Measurements from ENCODE around the gene MYOM1.

DNA sequence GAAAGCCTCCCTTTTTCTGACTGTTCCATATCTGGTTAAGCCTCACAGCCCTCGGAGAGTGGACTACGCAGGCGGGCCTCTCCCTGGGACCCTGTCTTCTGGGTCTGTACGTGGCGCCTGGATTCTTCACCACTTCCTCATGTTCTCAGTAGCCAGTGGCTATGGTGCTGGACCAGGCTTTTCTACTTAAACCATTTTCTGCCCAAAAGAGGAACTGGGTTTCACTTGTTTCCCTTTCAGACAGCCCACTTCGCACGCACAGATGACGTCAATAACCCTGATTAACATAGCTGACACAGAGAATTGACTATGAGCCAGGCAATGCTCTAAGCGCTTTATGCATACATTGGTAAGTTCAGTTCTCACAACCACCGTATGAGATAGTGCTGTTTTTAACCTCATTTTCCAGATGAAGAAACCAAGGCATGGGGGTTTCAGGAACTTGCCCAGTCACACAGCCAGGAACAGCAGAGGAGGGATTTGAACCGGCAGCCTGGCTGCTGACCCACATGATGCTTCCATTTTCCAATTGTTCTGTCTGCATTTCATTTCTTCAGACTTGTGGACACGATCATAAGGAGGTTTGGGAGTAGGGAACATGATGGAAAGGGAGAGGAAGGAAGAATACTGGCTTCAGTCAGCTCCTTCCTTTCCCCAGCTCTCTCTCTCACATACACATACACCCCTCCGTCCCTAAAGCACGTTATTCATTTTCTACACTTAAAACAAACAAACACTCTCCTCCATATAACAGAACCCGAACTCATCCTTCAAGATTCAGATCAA lies 41.7 kb downstream of the MYOM1 start:
- TF ChIP-seq, protein P1, sequence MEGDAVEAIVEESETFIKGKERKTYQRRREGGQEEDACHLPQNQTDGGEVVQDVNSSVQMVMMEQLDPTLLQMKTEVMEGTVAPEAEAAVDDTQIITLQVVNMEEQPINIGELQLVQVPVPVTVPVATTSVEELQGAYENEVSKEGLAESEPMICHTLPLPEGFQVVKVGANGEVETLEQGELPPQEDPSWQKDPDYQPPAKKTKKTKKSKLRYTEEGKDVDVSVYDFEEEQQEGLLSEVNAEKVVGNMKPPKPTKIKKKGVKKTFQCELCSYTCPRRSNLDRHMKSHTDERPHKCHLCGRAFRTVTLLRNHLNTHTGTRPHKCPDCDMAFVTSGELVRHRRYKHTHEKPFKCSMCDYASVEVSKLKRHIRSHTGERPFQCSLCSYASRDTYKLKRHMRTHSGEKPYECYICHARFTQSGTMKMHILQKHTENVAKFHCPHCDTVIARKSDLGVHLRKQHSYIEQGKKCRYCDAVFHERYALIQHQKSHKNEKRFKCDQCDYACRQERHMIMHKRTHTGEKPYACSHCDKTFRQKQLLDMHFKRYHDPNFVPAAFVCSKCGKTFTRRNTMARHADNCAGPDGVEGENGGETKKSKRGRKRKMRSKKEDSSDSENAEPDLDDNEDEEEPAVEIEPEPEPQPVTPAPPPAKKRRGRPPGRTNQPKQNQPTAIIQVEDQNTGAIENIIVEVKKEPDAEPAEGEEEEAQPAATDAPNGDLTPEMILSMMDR (IDR thresholded peaks at IDR 0.05; ENCODE audit: insufficient read depth, low read depth, low read length): no peak
- no peak for TF ChIP-seq EZH2 (IDR thresholded peaks at IDR 0.05; ENCODE audit: insufficient read depth, low read length)

All from astrocyte (in vitro differentiated cells and primary cell).